Mammary epithelial cell (primary cell): Measurements from ENCODE around the gene RRP1B.

Experiments used
- CTCF ChIP-seq, 2 donors: IDR thresholded peaks in 1 of 2; conservative IDR thresholded peaks in 1 of 2; 2 replicates each; pipeline ENCODE4 v1.5.1; 2011 to 2012; ENCODE audit warnings: inconsistent platforms in 2 of 2, low read length in 2 of 2, mild to moderate bottlenecking in 2 of 2, control low read depth in 1 of 2, low read depth in 1 of 2; ENCODE audit not compliant: insufficient read depth in 1 of 2; ENCODE audit errors: extremely low read depth in 1 of 2
- EZH2 ChIP-seq: IDR thresholded peaks from 2 replicates; pipeline ENCODE4 v1.6.1; 2012; ENCODE audit warnings: low read length, inconsistent platforms, borderline replicate concordance

GRCh38 chr21:43644071-43644470 is 15.3 kb upstream of the RRP1B start:
- TF ChIP-seq CTCF (conservative IDR thresholded peaks at IDR 0.05 in 1 of 2, IDR thresholded peaks at IDR 0.05 in 1 of 2; ENCODE audit: extremely low read depth in 1 of 2, insufficient read depth in 1 of 2, low read depth in 1 of 2, low read length in 2 of 2) (no peak), EZH2 (no peak)
